ENCODE data around the gene RBMS1. TPM values are rescaled to one million over a fixed set of nuclear protein-coding genes. Genes with fewer than 3 reads are reported as not detected.

Gene RBMS1
- total RNA-seq, 1 donor from 2014 or later: 148 TPM

DNA sequence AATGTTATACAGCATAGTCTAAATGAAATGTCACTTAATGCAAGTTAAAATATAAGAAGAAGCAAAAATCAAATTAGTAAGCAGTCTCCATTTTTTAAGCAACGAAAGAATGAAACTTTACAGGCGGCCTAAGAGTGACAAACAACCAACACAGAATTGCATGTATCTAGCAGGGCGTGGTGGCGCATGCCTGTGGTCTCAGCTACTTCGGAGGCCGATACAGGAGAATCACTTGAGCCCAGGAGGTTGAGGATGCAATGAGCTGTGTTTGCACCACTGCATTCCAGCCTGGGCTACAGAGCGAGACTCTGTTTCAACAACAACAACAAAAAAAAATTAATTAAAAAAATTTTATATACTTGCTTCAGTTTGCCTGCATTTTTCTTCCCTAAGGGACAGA, 16.6 kb downstream of the RBMS1 start:
- Mint-ChIP-seq H3K27me3 (ENCODE audit: low read depth, unreplicated experiment) (no peaks in the 10 kb centered on the region), H3K36me3 (ENCODE audit: low read depth, unreplicated experiment) (peaks cover 5% of the 10 kb centered on the region), H3K4me1 (ENCODE audit: low read depth, unreplicated experiment) (peaks cover 49% of the 10 kb centered on the region), H3K9me3 (ENCODE audit: unreplicated experiment) (no peaks in the 10 kb centered on the region), H3K4me3 (ENCODE audit: unreplicated experiment) (no peak overlapping the region), H3K27ac (ENCODE audit: unreplicated experiment) (peak overlapping the region; percentile 67)
- Histone ChIP-seq H3K4me3 (ENCODE audit: insufficient read depth, low read depth, low read length) (no peak overlapping the region), H3K36me3 (ENCODE audit: insufficient read depth, low read length) (no peaks in the 10 kb centered on the region), H3K4me1 (ENCODE audit: insufficient read depth, low read length) (peaks cover 6% of the 10 kb centered on the region), H4K20me1 (ENCODE audit: insufficient read depth, low read length) (peaks cover 60% of the 10 kb centered on the region), H3K9ac (ENCODE audit: low read length) (no peak overlapping the region), H3K9me3 (ENCODE audit: insufficient read depth, low read depth, low read length) (no peaks in the 10 kb centered on the region), H3K27ac (ENCODE audit: low read depth, low read length) (no peak overlapping the region), H3K4me2 (ENCODE audit: low read length) (no peak overlapping the region), H3K79me2 (ENCODE audit: insufficient read depth, low read length) (peaks cover 93% of the 10 kb centered on the region), H3K27me3 (ENCODE audit: insufficient read depth, low read length) (no peaks in the 10 kb centered on the region), H2AFZ (ENCODE audit: low read depth, low read length) (no peak overlapping the region)
- TF ChIP-seq, protein P1, sequence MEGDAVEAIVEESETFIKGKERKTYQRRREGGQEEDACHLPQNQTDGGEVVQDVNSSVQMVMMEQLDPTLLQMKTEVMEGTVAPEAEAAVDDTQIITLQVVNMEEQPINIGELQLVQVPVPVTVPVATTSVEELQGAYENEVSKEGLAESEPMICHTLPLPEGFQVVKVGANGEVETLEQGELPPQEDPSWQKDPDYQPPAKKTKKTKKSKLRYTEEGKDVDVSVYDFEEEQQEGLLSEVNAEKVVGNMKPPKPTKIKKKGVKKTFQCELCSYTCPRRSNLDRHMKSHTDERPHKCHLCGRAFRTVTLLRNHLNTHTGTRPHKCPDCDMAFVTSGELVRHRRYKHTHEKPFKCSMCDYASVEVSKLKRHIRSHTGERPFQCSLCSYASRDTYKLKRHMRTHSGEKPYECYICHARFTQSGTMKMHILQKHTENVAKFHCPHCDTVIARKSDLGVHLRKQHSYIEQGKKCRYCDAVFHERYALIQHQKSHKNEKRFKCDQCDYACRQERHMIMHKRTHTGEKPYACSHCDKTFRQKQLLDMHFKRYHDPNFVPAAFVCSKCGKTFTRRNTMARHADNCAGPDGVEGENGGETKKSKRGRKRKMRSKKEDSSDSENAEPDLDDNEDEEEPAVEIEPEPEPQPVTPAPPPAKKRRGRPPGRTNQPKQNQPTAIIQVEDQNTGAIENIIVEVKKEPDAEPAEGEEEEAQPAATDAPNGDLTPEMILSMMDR (IDR thresholded peaks at IDR 0.05; ENCODE audit: insufficient read depth, low read depth, low read length): no peak
- no peak for TF ChIP-seq EZH2 (IDR thresholded peaks at IDR 0.05; ENCODE audit: insufficient read depth, low read length)
- DNase-seq (ENCODE audit: low read depth) (peak; percentile 17), FAIRE-seq (no peak)

GRCh38 chr2:160474891-160475787, 18.5 kb downstream of the RBMS1 start:
- peak overlapping the region; percentile 91 for H3K27ac Mint-ChIP-seq (ENCODE audit: unreplicated experiment)
- H3K4me3 Mint-ChIP-seq (ENCODE audit: unreplicated experiment): no peak overlapping the region
- no peaks in the 10 kb centered on the region for H3K9me3 Mint-ChIP-seq (ENCODE audit: unreplicated experiment)
- Histone ChIP-seq H3K27ac (ENCODE audit: low read depth, low read length) (no peak overlapping the region), H3K79me2 (ENCODE audit: insufficient read depth, low read length) (peaks cover 90% of the 10 kb centered on the region), H4K20me1 (ENCODE audit: insufficient read depth, low read length) (peaks cover 60% of the 10 kb centered on the region), H3K4me3 (ENCODE audit: insufficient read depth, low read depth, low read length) (no peak overlapping the region), H3K4me1 (ENCODE audit: insufficient read depth, low read length) (peaks cover 6% of the 10 kb centered on the region), H3K9me3 (ENCODE audit: insufficient read depth, low read depth, low read length) (no peaks in the 10 kb centered on the region), H3K27me3 (ENCODE audit: insufficient read depth, low read length) (no peaks in the 10 kb centered on the region), H2AFZ (ENCODE audit: low read depth, low read length) (no peak overlapping the region), H3K9ac (ENCODE audit: low read length) (no peak overlapping the region), H3K36me3 (ENCODE audit: insufficient read depth, low read length) (no peaks in the 10 kb centered on the region), H3K4me2 (ENCODE audit: low read length) (peak overlapping the region; percentile 41)
- FAIRE-seq: peak; percentile 26
- peaks cover 51% of the 10 kb centered on the region for H3K4me1 Mint-ChIP-seq (ENCODE audit: low read depth, unreplicated experiment)
- peaks cover 5% of the 10 kb centered on the region for H3K36me3 Mint-ChIP-seq (ENCODE audit: low read depth, unreplicated experiment)
- peak; percentile 37 for DNase-seq (ENCODE audit: low read depth)
- H3K27me3 Mint-ChIP-seq (ENCODE audit: low read depth, unreplicated experiment): no peaks in the 10 kb centered on the region
- TF ChIP-seq EZH2 (IDR thresholded peaks at IDR 0.05; ENCODE audit: insufficient read depth, low read length): no peak
- TF ChIP-seq, protein P1 (IDR thresholded peaks at IDR 0.05; ENCODE audit: insufficient read depth, low read depth, low read length): no peak

- peaks cover 90% of the 10 kb centered on the region for H3K79me2 ChIP-seq (ENCODE audit: insufficient read depth, low read length)
- H2AFZ ChIP-seq (ENCODE audit: low read depth, low read length): no peak overlapping the region
- no peaks in the 10 kb centered on the region for H3K27me3 ChIP-seq (ENCODE audit: insufficient read depth, low read length)
- H3K27ac Mint-ChIP-seq (ENCODE audit: unreplicated experiment): peak overlapping the region; percentile 47
- FAIRE-seq (no peak), DNase-seq (ENCODE audit: low read depth) (no peak)
- peaks cover 54% of the 10 kb centered on the region for H3K4me1 Mint-ChIP-seq (ENCODE audit: low read depth, unreplicated experiment)
- H3K4me3 ChIP-seq (ENCODE audit: insufficient read depth, low read depth, low read length): no peak overlapping the region
- H3K9me3 Mint-ChIP-seq (ENCODE audit: unreplicated experiment): no peaks in the 10 kb centered on the region
- TF ChIP-seq EZH2 (IDR thresholded peaks at IDR 0.05; ENCODE audit: insufficient read depth, low read length): no peak
- TF ChIP-seq, protein P1 (IDR thresholded peaks at IDR 0.05; ENCODE audit: insufficient read depth, low read depth, low read length): no peak
- peaks cover 2% of the 10 kb centered on the region for H3K36me3 Mint-ChIP-seq (ENCODE audit: low read depth, unreplicated experiment)
- H3K4me3 Mint-ChIP-seq (ENCODE audit: unreplicated experiment): no peak overlapping the region
- peak overlapping the region; percentile 27 for H3K27ac ChIP-seq (ENCODE audit: low read depth, low read length)
- H3K36me3 ChIP-seq (ENCODE audit: insufficient read depth, low read length): no peaks in the 10 kb centered on the region
- no peaks in the 10 kb centered on the region for H3K9me3 ChIP-seq (ENCODE audit: insufficient read depth, low read depth, low read length)
- H3K4me2 ChIP-seq (ENCODE audit: low read length): peak overlapping the region; percentile 31
- no peaks in the 10 kb centered on the region for H3K27me3 Mint-ChIP-seq (ENCODE audit: low read depth, unreplicated experiment)
- H3K4me1 ChIP-seq (ENCODE audit: insufficient read depth, low read length): peaks cover 6% of the 10 kb centered on the region
- no peak overlapping the region for H3K9ac ChIP-seq (ENCODE audit: low read length)
- peaks cover 63% of the 10 kb centered on the region for H4K20me1 ChIP-seq (ENCODE audit: insufficient read depth, low read length)
Observed at GRCh38 chr2:160474319-160474645, 19.3 kb downstream of the RBMS1 start.
